ENCODE results near the gene PHOSPHO1.

PHOSPHO1 gene

DNA sequence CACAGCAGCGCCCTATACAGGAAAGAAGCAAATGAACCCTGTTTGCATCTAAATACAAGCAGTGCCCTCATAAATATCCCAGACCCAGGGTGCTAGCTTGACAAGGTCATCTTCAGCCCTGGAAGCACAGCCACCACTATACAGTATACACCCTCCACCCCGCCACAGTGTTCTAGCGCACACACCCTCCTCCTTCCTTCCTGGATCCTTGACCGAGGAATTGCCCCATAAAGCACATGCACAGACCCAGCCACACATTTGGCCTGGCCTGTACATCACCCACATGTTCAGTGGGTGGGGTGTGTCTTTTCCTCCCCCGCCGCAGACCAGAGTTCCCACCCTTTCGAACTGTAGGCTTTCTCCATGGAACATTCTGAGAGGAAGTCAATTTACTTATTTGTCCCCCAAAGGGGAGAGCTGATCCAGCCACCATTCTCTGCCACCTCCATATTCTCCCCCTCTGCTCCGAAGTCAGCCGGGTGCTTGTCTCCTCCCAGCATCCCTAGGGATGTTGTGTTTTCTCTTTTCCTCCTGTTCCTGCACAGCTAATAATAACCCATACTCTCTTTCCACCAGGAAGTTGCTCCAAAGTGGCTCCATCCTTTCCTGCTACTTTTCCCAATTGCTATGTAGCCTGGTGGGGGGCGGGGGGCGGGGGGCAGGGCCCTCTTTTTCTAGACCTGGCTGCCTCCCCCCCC lies 13.5 kb downstream of the PHOSPHO1 start:
- Histone ChIP-seq H3K9ac (ENCODE audit: low read depth, low read length) (no peak overlapping the region), H3K9me3 (ENCODE audit: insufficient read depth, low read depth, low read length) (no peaks in the 10 kb centered on the region), H3K27me3 (ENCODE audit: insufficient read depth, low read length) (peaks cover 8% of the 10 kb centered on the region; the same call in 1 of the 2 replicates), H3K4me3 (ENCODE audit: low read length) (no peak overlapping the region), H3K36me3 (ENCODE audit: insufficient read depth, low read length) (no peaks in the 10 kb centered on the region), H3K27ac (ENCODE audit: low read depth, low read length) (no peak overlapping the region), H3K4me1 (ENCODE audit: insufficient read depth, low read length) (peaks cover 11% of the 10 kb centered on the region)
- WGBS: 93% methylated on average over 11 of the region's 11 CpGs

DNA sequence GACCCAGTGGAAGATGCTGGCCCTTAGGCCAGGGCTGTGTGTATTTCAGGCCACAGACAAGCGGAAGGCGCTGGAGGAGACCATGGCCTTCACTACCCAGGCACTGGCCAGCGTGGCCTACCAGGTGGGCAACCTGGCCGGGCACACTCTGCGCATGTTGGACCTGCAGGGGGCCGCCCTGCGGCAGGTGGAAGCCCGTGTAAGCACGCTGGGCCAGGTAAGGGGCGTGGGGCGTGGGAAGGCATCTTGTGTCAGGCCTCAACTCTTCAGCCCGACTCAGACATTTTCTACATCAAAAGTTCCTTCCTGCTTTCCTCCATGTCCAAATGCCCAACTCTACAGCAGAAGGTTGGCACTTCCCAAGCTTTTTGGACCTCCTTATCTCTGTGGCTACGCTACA lies 14.1 kb downstream of the PHOSPHO1 start:
- Histone ChIP-seq H3K4me3 (ENCODE audit: low read length) (no peak overlapping the region), H3K9me3 (ENCODE audit: insufficient read depth, low read depth, low read length) (no peaks in the 10 kb centered on the region), H3K36me3 (ENCODE audit: insufficient read depth, low read length) (no peaks in the 10 kb centered on the region), H3K27me3 (ENCODE audit: insufficient read depth, low read length) (peaks cover 1% of the 10 kb centered on the region; the same call in 1 of the 2 replicates), H3K9ac (ENCODE audit: low read depth, low read length) (no peak overlapping the region), H3K4me1 (ENCODE audit: insufficient read depth, low read length) (peaks cover 11% of the 10 kb centered on the region), H3K27ac (ENCODE audit: low read depth, low read length) (no peak overlapping the region)
- 92% methylated on average over 13 of the region's 13 CpGs for WGBS

DNA sequence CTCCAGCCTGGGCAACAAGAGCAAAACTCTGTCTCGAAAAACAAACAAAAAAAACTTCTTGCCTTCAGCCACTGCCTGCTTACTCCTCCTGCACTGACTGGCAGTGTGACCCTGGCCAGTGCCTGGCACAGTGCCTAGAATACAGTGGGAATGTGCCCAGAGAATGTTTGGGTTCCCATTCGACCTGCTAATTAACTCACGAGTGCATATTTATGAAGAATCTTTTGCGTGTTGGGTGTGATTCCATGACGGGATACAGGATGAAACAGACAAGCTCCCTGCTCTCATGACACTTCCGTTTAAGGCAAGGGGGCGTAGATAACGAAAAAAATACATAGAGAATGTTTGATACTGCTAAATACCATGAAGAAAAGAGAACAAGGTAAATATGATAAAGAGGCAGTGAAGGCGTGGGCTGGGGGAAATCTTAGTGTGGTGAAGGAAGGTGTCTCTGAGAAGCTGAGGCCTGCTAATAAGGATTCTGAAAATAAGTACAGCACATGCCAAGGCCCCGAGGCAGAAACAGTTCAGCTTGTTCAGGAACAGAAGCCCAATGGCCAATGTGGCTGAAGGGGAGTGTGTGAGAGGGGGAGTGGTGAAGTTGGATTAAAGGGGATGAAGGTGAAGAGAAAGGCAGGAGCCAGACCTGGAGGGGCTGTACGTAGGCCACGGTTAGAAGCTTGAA lies 15.8 kb downstream of the PHOSPHO1 start:
- Histone ChIP-seq H3K4me3 (ENCODE audit: low read length) (no peak overlapping the region), H3K4me1 (ENCODE audit: insufficient read depth, low read length) (peaks cover 25% of the 10 kb centered on the region), H3K9me3 (ENCODE audit: insufficient read depth, low read depth, low read length) (no peaks in the 10 kb centered on the region), H3K9ac (ENCODE audit: low read depth, low read length) (no peak overlapping the region), H3K27me3 (ENCODE audit: insufficient read depth, low read length) (no peaks in the 10 kb centered on the region), H3K27ac (ENCODE audit: low read depth, low read length) (no peak overlapping the region), H3K36me3 (ENCODE audit: insufficient read depth, low read length) (no peaks in the 10 kb centered on the region)
- 88% methylated on average over 12 of the region's 12 CpGs for WGBS

DNA sequence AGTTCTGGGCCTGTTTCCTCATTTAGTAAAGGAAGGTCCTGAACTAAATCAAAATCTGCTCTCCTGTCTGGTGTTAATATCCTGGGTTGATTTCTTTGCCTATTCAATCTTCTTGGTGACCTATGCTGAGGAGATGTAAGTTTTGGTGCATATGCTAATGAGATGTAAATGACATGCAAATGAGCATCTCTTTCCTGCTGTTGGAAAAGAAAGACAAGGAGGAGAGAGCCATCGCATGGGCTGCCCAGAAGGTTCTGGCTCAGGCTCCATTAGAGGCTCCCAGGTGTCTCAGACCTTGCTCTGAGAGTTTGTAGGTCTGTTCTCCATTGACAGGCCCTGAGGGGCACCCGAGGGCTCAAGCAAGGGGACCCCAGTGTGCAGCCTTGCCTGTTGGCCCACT lies 16.7 kb downstream of the PHOSPHO1 start:
- WGBS: 83% methylated on average over 2 of the region's 2 CpGs
- H3K4me3 ChIP-seq (ENCODE audit: low read length): no peak overlapping the region

DNA sequence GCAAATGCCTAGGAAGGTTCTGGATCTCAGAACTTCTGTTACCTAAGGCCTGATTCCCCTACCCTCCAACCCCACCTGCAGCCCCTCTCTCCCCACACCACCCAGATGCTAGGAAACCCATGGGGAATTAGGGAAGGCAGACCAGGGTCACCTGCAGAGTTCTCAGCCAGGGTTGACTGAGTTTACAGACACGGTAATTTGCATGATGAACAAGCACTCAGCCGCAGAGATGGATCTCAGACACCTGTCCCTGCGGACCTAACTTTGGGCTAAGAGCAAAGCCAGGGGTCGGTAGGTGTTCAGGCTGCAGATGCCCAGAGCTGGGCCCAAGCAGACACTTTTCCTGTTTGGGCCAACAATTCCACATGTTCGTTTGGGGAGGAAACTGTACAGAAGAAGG lies 17.2 kb downstream of the PHOSPHO1 start:
- no peak overlapping the region for H3K9ac ChIP-seq (ENCODE audit: low read depth, low read length)
- peaks cover 30% of the 10 kb centered on the region for H3K4me1 ChIP-seq (ENCODE audit: insufficient read depth, low read length)
- no peaks in the 10 kb centered on the region for H3K36me3 ChIP-seq (ENCODE audit: insufficient read depth, low read length)
- 80% methylated on average over 5 of the region's 5 CpGs for WGBS
- H3K9me3 ChIP-seq (ENCODE audit: insufficient read depth, low read depth, low read length): no peaks in the 10 kb centered on the region
- no peak overlapping the region for H3K27ac ChIP-seq (ENCODE audit: low read depth, low read length)
- H3K4me3 ChIP-seq (ENCODE audit: low read length): no peak overlapping the region
- H3K27me3 ChIP-seq (ENCODE audit: insufficient read depth, low read length): no peaks in the 10 kb centered on the region

More for the DNA sequence above, 16.7 kb downstream of the PHOSPHO1 start:
- Histone ChIP-seq H3K27me3 (ENCODE audit: insufficient read depth, low read length) (no peaks in the 10 kb centered on the region), H3K9ac (ENCODE audit: low read depth, low read length) (no peak overlapping the region), H3K36me3 (ENCODE audit: insufficient read depth, low read length) (no peaks in the 10 kb centered on the region), H3K9me3 (ENCODE audit: insufficient read depth, low read depth, low read length) (no peaks in the 10 kb centered on the region), H3K27ac (ENCODE audit: low read depth, low read length) (no peak overlapping the region), H3K4me1 (ENCODE audit: insufficient read depth, low read length) (peaks cover 30% of the 10 kb centered on the region)

DNA sequence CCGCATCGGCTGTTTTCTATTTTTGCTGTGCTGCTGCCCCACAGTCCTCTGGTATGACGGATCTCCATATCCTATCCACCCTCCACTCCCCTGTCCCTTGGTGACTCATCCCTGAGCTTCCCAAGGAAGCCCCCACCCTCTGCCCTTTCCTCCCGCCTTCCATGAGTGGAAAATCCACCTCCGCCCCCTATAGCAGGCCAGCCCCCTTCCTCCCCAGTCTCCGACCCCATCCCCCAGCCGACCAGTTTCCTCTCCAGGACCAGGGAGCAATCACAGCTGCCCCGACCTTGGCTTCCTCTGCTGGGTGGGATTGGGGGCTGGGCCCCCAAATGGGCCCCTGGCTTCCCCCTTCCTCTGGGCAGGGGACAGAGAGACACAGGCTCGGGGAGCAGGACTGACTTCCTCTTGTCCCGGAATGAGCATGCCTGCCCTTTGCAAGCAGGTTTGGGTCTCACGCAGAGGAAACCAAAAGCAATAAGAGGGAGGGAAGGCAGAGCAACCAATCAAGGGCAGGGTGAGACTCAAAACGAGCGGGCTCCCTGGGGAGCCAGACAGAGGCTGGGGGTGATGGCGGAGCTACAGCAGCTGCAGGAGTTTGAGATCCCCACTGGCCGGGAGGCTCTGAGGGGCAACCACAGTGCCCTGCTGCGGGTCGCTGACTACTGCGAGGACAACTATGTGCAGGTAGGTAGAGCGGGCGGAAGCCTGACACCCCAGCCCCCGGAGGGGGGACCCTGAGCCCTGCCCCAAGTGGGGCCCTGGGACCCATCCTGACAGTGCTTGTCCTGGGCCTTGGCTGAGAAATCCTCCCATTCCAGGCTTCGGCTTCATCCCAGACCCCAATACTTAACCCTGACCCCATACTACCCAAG lies 20.2 kb downstream of the PHOSPHO1 start, which contains the start of the genes ABI3 and GNGT2:
Gene ABI3 (plus strand): TSS at position 550 of the 872 bp plus-strand sequence. CDS start 18 bp downstream, at position 568.
Gene GNGT2 (minus strand): TSS at position 417 of the 872 bp plus-strand sequence. CDS start 3,152 bp downstream, outside the sequence.
- H3K27me3 ChIP-seq (ENCODE audit: insufficient read depth, low read length): no peaks in the 10 kb centered on the region
- 40% methylated on average over 22 of the region's 22 CpGs for WGBS
- H3K9ac ChIP-seq (ENCODE audit: low read depth, low read length): peak within 1 kb of the TSS; percentile 30; the same call in 1 of the 2 replicates
- peaks cover 24% of the 10 kb centered on the region for H3K4me1 ChIP-seq (ENCODE audit: insufficient read depth, low read length)
- no peaks in the 10 kb centered on the region for H3K9me3 ChIP-seq (ENCODE audit: insufficient read depth, low read depth, low read length)
- peak within 1 kb of the TSS; percentile 27 for H3K4me3 ChIP-seq (ENCODE audit: low read length)
- H3K36me3 ChIP-seq (ENCODE audit: insufficient read depth, low read length): no peaks in the 10 kb centered on the region
- peak within 1 kb of the TSS; percentile 53 for H3K27ac ChIP-seq (ENCODE audit: low read depth, low read length)

DNA sequence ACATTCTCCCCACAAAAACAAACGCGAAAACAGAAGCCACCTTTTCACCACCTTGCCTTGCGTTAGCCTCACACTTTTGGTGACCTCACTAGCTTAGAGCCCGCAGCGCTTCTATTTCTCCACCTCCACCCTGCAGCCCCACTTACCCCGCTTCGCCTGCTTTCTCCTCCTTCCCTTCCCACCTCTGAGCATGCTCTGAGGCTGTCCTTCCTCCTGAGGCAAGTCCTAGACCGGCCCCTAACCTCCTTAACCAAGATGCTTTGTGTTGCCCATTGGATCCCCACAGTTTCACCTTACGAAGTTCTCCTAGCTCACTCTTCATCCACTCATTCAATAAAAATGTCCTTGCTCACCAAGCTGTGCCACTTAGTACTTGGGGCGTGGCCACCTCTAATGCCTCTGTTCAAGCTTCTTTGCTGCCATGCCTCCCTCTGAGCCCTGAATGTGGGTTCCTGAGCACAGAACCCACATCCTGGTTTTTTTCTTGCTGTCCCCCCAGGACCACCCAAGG lies 21.5 kb downstream of the PHOSPHO1 start:
- H3K27ac ChIP-seq (ENCODE audit: low read depth, low read length): no peak overlapping the region
- H3K9me3 ChIP-seq (ENCODE audit: insufficient read depth, low read depth, low read length): no peaks in the 10 kb centered on the region
- no peaks in the 10 kb centered on the region for H3K27me3 ChIP-seq (ENCODE audit: insufficient read depth, low read length)
- no peaks in the 10 kb centered on the region for H3K36me3 ChIP-seq (ENCODE audit: insufficient read depth, low read length)
- H3K4me3 ChIP-seq (ENCODE audit: low read length): no peak overlapping the region
- H3K9ac ChIP-seq (ENCODE audit: low read depth, low read length): no peak overlapping the region
- WGBS: 86% methylated on average over 10 of the region's 10 CpGs
- peaks cover 24% of the 10 kb centered on the region for H3K4me1 ChIP-seq (ENCODE audit: insufficient read depth, low read length)

DNA sequence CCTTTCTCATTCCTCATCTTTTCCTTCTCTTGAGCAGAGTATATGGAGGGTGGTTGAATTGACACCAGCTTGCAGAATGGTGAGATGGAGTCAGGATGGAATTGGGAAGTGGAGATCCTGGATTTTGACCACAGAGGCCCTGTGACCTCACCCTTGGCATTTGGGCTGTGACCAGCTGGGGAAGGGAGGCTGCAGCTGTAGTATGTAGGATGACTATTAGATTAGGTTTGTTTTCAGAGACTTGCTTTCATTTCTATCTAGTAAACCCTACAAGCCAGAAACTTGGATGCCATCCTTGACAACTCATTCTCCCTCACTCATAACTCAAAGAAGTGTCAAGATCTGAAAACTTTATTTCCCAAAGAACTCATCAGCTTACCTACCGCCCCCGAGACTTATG lies 26.1 kb downstream of the PHOSPHO1 start:
- 96% methylated on average over 2 of the region's 2 CpGs for WGBS
- Histone ChIP-seq H3K36me3 (ENCODE audit: insufficient read depth, low read length) (no peaks in the 10 kb centered on the region), H3K27me3 (ENCODE audit: insufficient read depth, low read length) (no peaks in the 10 kb centered on the region), H3K9ac (ENCODE audit: low read depth, low read length) (no peak overlapping the region), H3K9me3 (ENCODE audit: insufficient read depth, low read depth, low read length) (no peaks in the 10 kb centered on the region), H3K4me3 (ENCODE audit: low read length) (no peak overlapping the region), H3K27ac (ENCODE audit: low read depth, low read length) (no peak overlapping the region), H3K4me1 (ENCODE audit: insufficient read depth, low read length) (peaks cover 2% of the 10 kb centered on the region; the same call in 1 of the 2 replicates)

DNA sequence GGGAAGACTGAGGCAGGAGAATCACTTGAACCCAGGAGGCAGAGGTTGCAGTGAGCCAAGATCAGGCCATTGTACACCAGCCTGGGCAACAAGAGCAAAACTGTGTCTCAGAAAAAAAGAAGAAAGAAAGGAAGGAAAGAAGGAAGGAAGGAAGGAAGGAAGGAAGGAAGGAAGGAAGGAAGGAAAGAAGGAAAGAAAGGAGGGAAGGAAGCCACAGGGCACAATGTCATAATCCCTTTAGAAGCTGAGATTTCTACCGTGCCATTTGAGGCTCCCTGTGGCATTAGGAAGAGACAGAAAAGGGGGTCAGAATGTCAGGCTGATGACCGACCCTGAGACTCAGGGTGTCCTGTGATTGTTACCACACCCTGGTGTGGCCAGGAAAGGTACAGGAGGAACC lies 26.8 kb downstream of the PHOSPHO1 start:
- 84% methylated on average over 2 of the region's 2 CpGs for WGBS
- Histone ChIP-seq H3K4me1 (ENCODE audit: insufficient read depth, low read length) (no peaks in the 10 kb centered on the region), H3K36me3 (ENCODE audit: insufficient read depth, low read length) (no peaks in the 10 kb centered on the region), H3K4me3 (ENCODE audit: low read length) (no peak overlapping the region), H3K9ac (ENCODE audit: low read depth, low read length) (no peak overlapping the region), H3K9me3 (ENCODE audit: insufficient read depth, low read depth, low read length) (no peaks in the 10 kb centered on the region), H3K27ac (ENCODE audit: low read depth, low read length) (no peak overlapping the region), H3K27me3 (ENCODE audit: insufficient read depth, low read length) (no peaks in the 10 kb centered on the region)

DNA sequence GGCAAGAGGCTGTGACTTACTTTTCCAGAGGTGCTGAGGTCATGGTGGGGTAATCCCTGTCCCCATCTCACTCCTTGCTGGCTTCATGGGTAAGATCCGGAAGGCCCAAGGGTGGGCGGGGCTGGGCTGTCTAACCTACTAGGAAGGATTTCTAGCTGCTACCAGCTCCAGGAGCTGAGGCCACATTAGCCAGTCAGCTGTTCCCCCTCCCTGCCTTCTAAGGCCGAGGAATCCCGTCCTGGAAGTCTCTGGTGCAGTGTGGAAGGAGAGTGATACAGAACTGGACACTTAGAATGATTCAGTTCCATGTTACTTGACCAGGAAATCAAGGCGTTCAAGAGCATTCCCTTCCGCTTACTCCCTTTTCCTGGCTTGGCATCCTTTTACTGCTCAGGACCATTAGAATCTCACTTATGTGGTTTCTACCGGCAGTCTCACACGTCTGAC lies 29.1 kb downstream of the PHOSPHO1 start:
- 83% methylated on average over 8 of the region's 8 CpGs for WGBS
- Histone ChIP-seq H3K9ac (ENCODE audit: low read depth, low read length) (no peak overlapping the region), H3K4me3 (ENCODE audit: low read length) (no peak overlapping the region), H3K27ac (ENCODE audit: low read depth, low read length) (no peak overlapping the region), H3K27me3 (ENCODE audit: insufficient read depth, low read length) (no peaks in the 10 kb centered on the region), H3K9me3 (ENCODE audit: insufficient read depth, low read depth, low read length) (no peaks in the 10 kb centered on the region), H3K36me3 (ENCODE audit: insufficient read depth, low read length) (no peaks in the 10 kb centered on the region), H3K4me1 (ENCODE audit: insufficient read depth, low read length) (no peaks in the 10 kb centered on the region)
